ENCODE measurements around the gene MOB1A.
"Not testable (repeated sequence)": the region's sequence is repeated elsewhere in the genome, so short reads cannot be mapped to it uniquely, and the experiment has no call there.

The MOB1A gene

GRCh38 chr2:74198461-74199274, 20.0 kb upstream of the MOB1A start, which contains the start of gene MTHFD2:
TSS of gene MTHFD2 (plus strand) at chr2:74198615. CDS start at chr2:74198642, 27 bp downstream.
- DNase-seq = peak; percentile 52 to 84

GRCh38 chr2:74198023-74198460, 19.4 kb upstream of the MOB1A start:
- no peak for DNase-seq

- DNase-seq = no peak
These were observed 18.4 kb upstream of the MOB1A start for GRCh38 chr2:74197049-74197448.

- no peak for DNase-seq
These were observed 16.1 kb upstream of the MOB1A start for GRCh38 chr2:74194799-74195198.

GRCh38 chr2:74191596-74192380, 13.1 kb upstream of the MOB1A start:
- no peak for DNase-seq

- DNase-seq = no peak
These were observed 10.0 kb upstream of the MOB1A start for GRCh38 chr2:74188696-74189095.

GRCh38 chr2:74188018-74188601, 9.4 kb upstream of the MOB1A start:
- DNase-seq = no peak

- not testable (repeated sequence) for DNase-seq
These were observed 8.0 kb upstream of the MOB1A start for GRCh38 chr2:74186706-74187105.

GRCh38 chr2:74186038-74186437, 7.4 kb upstream of the MOB1A start:
- DNase-seq = no peak

- DNase-seq = no peak
These were observed 5.2 kb upstream of the MOB1A start for GRCh38 chr2:74183878-74184277.

- no peak for DNase-seq
These were observed 3.1 kb upstream of the MOB1A start for GRCh38 chr2:74181739-74182138.

- no peak for DNase-seq
These were observed 585 bp upstream of the MOB1A start for GRCh38 chr2:74179063-74179865.

GRCh38 chr2:74177696-74178095, 983 bp downstream of the MOB1A start:
- no peak for DNase-seq

- DNase-seq = no peak
These were observed 3.8 kb downstream of the MOB1A start for GRCh38 chr2:74174909-74175308.

- DNase-seq = no peak
These were observed 9.9 kb downstream of the MOB1A start for GRCh38 chr2:74168739-74169138.

- no peak for DNase-seq
These were observed 13.9 kb downstream of the MOB1A start for GRCh38 chr2:74164761-74165160.

- no peak for DNase-seq
These were observed 15.7 kb downstream of the MOB1A start for GRCh38 chr2:74162951-74163350.

- DNase-seq = no peak
These were observed 22.8 kb downstream of the MOB1A start for GRCh38 chr2:74155830-74156229.

- DNase-seq = no peak
These were observed 25.7 kb downstream of the MOB1A start for GRCh38 chr2:74152954-74153353.

GRCh38 chr2:74149570-74150319, 28.9 kb downstream of the MOB1A start:
- DNase-seq = no peak

GRCh38 chr2:74149247-74149525, 29.5 kb downstream of the MOB1A start:
- no peak for DNase-seq
